D721Med (cell line): ENCODE measurements around the gene SMG6.
"Not testable (repeated sequence)": the region's sequence is repeated elsewhere in the genome, so short reads cannot be mapped to it uniquely, and the experiment has no call there.

Experiments used
- DNase-seq: peaks from one replicate; pipeline ENCODE4 v3.0.0; 2011; ENCODE audit warnings: low spot score; ENCODE audit not compliant: insufficient read length
- FAIRE-seq: peaks from 2 replicates; lab custom pipeline; 2011; peaks lifted over from hg19 to GRCh38; lab: Jason Lieb, UNC
- CTCF ChIP-seq: IDR thresholded peaks from 2 replicates; pipeline ENCODE4 v1.5.1; 2012; ENCODE audit warnings: mild to moderate bottlenecking, control low read depth; ENCODE audit not compliant: insufficient read depth; ENCODE audit errors: missing control alignments

The SMG6 gene

DNA sequence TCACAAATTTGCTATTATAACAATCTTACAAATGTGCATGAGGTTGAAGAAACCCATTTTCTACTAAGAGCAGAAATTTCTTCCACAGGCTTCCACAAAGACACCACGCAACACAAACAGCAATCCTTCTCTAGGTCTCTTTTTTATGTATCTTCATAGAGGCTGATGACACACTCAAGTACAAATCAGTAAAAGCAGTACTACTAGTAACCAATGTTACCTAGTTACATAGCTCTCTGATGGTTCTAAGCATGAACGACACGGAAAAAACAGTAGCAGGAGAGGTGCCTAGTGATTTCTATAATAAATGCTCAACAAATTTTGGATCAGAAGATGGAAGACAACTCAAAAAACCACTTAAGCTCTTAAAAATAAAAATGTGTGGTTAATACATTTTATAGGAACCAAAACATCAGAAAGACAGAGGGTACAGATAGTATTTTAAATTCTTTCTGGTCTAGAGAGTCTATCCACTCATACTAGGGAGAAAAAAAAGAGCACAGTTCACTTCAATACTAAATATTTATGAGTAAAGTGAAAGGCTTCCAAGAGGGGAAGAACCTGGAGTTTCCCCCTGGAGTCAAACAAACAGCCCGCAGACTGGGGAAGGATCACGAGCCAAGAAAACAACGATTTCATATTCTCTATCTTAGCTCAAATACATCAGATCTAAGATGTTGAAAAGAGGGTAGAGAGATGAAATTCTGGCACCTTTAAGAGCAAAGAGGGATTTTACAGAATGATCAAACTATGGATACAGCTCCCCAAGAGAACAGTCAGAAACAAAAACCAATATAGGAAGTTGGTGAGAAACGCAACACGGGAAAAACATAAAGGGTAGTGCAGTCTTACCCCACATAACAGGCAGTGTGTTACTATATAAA lies 40.2 kb downstream of the SMG6 start:
- no peak for DNase-seq
- no peak for FAIRE-seq
- no peak for TF ChIP-seq CTCF

DNA sequence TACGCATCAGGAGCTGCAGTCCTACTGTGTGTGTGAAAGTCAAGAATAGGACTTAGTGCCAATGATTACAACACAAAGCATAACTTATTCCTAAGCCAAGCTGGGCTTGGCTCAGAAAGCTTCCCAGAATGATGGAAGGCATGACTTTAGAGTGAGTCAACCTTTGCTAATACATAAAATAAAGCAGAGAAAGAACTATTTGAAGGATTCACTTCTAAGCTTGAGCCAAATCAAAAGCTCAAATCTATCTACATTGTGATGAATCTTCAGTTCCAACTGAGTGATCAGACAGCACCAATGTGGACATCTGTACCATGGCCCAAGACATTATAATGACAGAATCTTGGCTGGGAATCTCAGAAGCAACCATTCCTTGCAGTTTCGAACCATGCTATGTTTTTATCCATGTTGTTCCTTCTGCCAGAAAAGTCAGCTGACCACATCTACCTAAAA lies 41.4 kb downstream of the SMG6 start:
- FAIRE-seq (no peak), DNase-seq (no peak)
- no peak for TF ChIP-seq CTCF

DNA sequence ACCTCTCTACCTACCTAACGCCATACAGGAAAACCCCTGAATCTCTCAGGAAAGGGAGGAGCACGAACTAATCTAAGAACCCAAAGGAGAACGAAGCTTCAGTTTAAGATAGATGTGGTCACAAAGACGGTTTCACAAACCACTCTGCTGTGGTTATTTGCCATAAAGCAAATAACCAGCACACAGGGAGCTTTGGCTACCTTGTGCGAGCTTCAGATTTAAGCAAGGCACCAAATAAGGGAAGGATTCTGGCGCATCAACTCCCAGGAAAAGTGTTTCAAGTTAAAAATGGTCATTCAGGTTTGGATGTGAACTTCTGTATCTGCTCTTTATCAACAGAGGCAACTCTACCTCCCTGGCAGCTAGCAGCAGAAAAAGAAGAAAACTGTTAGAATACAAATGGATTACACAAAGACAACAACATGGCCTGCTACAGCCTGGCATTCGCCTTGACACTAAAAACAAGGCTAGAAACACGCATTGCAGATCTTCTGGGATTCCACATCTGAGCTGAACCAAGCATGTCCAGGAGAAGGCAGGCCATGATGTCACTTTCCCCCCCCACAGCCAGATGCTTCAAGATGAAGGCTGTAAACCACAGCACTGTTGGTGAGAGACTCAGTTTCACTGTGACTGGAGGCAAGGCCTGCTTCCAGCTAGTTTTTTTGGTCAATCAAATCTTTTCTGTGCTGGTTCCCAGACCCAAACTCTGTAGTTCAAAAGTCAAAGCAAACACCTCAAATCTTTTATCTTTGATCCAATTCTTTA lies 43.6 kb downstream of the SMG6 start:
- DNase-seq (no peak), FAIRE-seq (no peak)
- no peak for TF ChIP-seq CTCF

DNA sequence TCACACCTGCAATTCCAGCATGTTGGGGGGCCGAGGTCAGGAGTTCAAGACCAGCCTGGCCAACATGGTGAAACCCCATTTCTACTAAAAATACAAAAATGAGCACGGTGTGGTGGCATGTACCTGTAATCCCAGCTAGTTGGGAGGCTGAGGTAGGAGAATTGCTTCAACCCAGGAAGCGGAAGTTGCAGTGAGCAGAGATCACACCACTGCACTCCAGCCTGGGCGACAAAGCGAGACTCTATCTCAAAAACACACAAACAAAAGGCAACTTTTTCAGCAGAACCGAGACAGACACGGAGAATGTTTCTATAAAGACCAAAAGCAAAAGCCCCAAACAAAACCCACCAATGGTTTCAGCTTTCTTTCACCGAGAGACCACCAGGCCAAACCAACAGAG lies 44.8 kb downstream of the SMG6 start:
- not testable (repeated sequence) for FAIRE-seq, DNase-seq

- no peak for DNase-seq
- no peak for FAIRE-seq
- no peak for TF ChIP-seq CTCF
These were observed 49.7 kb downstream of the SMG6 start for GRCh38 chr17:2253768-2254406.

DNA sequence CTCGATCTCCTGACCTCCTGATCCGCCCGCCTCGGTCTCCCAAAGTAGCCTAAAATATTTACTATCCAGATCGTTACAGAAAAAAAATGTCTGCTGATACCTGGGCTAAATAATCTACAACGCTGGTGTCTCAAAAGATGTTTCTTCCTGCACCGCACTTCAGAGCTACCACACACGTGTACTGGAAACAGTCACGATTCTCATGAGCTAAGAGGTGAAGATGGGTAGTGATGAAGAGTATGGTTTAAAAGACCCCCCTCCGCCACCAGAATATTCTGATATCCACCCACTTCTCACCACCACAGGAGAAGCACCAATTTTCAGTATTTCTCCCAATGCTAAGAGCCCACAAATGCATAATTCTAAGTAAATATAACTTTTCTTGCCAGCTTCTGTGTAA lies 50.2 kb downstream of the SMG6 start:
- no peak for TF ChIP-seq CTCF
- no peak for DNase-seq
- FAIRE-seq = no peak

GRCh38 chr17:2251098-2251497 lies 52.5 kb downstream of the SMG6 start:
- no peak for TF ChIP-seq CTCF
- no peak for DNase-seq
- FAIRE-seq = no peak
